HepG2 (cell line): Measurements from ENCODE around the gene TMEM253. TPM values are rescaled to one million over a fixed set of nuclear protein-coding genes. Genes with fewer than 3 reads are reported as not detected.
A peak's percentile ranks its signal among the peaks of the same experiment; 100 is the strongest.

Source experiments
- ADNP ChIP-seq: sonication (generic); formaldehyde crosslinking; IDR thresholded peaks from 2 replicates; pipeline ENCODE4 v1.4.0; 2020; ENCODE audit warnings: missing genetic modification reagents
- ATAD3A ChIP-seq: sonication (generic); formaldehyde crosslinking; IDR thresholded peaks from 2 replicates; pipeline ENCODE4 v1.4.0; 2020; ENCODE audit warnings: missing genetic modification reagents
- CENPX ChIP-seq: sonication (generic); formaldehyde crosslinking; IDR thresholded peaks from 2 replicates; pipeline ENCODE4 v1.9.0; 2021; ENCODE audit warnings: mild to moderate bottlenecking, missing genetic modification reagents, moderate library complexity
- DBP ChIP-seq: sonication (generic); formaldehyde crosslinking; IDR thresholded peaks from 2 replicates; pipeline ENCODE4 v1.4.0; 2020; ENCODE audit warnings: missing genetic modification reagents; ENCODE audit errors: not compliant biosample characterization
- E2F1 ChIP-seq: sonication (generic); formaldehyde crosslinking; IDR thresholded peaks from 2 replicates; pipeline ENCODE4 v1.5.0; 2020; ENCODE audit warnings: missing genetic modification reagents
- HOXA5 ChIP-seq: sonication (generic); formaldehyde crosslinking; IDR thresholded peaks from 2 replicates; pipeline ENCODE4 v1.4.0; 2020; ENCODE audit warnings: missing genetic modification reagents
- HOXD1 ChIP-seq: sonication (generic); formaldehyde crosslinking; IDR thresholded peaks from 2 replicates; pipeline ENCODE4 v1.5.0; 2020; ENCODE audit warnings: missing genetic modification reagents
- MAF1 ChIP-seq: sonication (generic); formaldehyde crosslinking; IDR thresholded peaks from 2 replicates; pipeline ENCODE4 v1.5.0; 2020; ENCODE audit warnings: missing genetic modification reagents, borderline replicate concordance
- RARG ChIP-seq: sonication (generic); formaldehyde crosslinking; IDR thresholded peaks from 2 replicates; pipeline ENCODE4 v1.4.0; 2020; ENCODE audit warnings: low read depth, mild to moderate bottlenecking, missing genetic modification reagents
- RCOR2 ChIP-seq: IDR thresholded peaks from 2 replicates; pipeline ENCODE4 v1.6.1; 2016; ENCODE audit warnings: missing biosample characterization, missing genetic modification reagents
- RFX5 ChIP-seq: IDR thresholded peaks from 2 replicates; pipeline ENCODE4 v1.6.1; 2011; ENCODE audit warnings: low read depth, low read length, improper control_type of control experiment
- TBL1XR1 ChIP-seq: fragments of 150-350 bp; IDR thresholded peaks from 2 replicates; pipeline ENCODE4 v1.6.1; 2014; ENCODE audit warnings: borderline replicate concordance, low read length; ENCODE audit not compliant: partially characterized antibody
- TCF7L2 ChIP-seq: IDR thresholded peaks from 2 replicates; pipeline ENCODE4 v1.6.1; 2011; ENCODE audit warnings: mild to moderate bottlenecking, low read depth, low read length, moderate library complexity
- ZFAT ChIP-seq: sonication (generic); formaldehyde crosslinking; conservative IDR thresholded peaks from 2 replicates; pipeline ENCODE4 v1.8.1; 2023; ENCODE audit warnings: missing genetic modification reagents, inconsistent platforms
- ZNF251 ChIP-seq: sonication (generic); formaldehyde crosslinking; IDR thresholded peaks from 2 replicates; pipeline ENCODE4 v1.9.0; 2021; ENCODE audit warnings: mild to moderate bottlenecking, missing genetic modification reagents
- ZNF281 ChIP-seq: sonication (generic); formaldehyde crosslinking; IDR thresholded peaks from 2 replicates; pipeline ENCODE4 v1.4.0; 2020; ENCODE audit warnings: missing genetic modification reagents, borderline replicate concordance
- ZNF335 ChIP-seq: sonication (generic); formaldehyde crosslinking; IDR thresholded peaks from 2 replicates; pipeline ENCODE4 v1.4.0; 2020; ENCODE audit warnings: missing genetic modification reagents
- ZNF44 ChIP-seq: sonication (generic); formaldehyde crosslinking; IDR thresholded peaks from 2 replicates; pipeline ENCODE4 v1.5.1; 2020; ENCODE audit warnings: mild to moderate bottlenecking, missing genetic modification reagents
- ZNF543 ChIP-seq: sonication (generic); formaldehyde crosslinking; IDR thresholded peaks from 2 replicates; pipeline ENCODE4 v1.4.0; 2020; ENCODE audit warnings: mild to moderate bottlenecking, missing genetic modification reagents
- ZNF567 ChIP-seq: sonication (generic); formaldehyde crosslinking; IDR thresholded peaks from 2 replicates; pipeline ENCODE4 v1.8.1; 2023; ENCODE audit warnings: mild to moderate bottlenecking, missing genetic modification reagents, borderline replicate concordance
- ZNF766 ChIP-seq: sonication (generic); formaldehyde crosslinking; IDR thresholded peaks from 2 replicates; pipeline ENCODE4 v1.5.0; 2020; ENCODE audit warnings: missing genetic modification reagents, borderline replicate concordance
- ZNF878 ChIP-seq: sonication (generic); formaldehyde crosslinking; IDR thresholded peaks from 2 replicates; pipeline ENCODE4 v1.8.1; 2023; ENCODE audit warnings: mild to moderate bottlenecking, missing genetic modification reagents, moderate library complexity
- polyA plus RNA-seq, 8 experiments: library from polyadenylated mRNA; depleted of rRNA in 3 of 8; stranded (reverse) in 7 of 8; unstranded in 1 of 8; fragments of >200 nt; fragmentation: Illumina TruSeq in 4 of 8; extraction: Trizol in 4 of 8; gene quantifications; 2 replicates each; pipeline versions ENCODE4 v1.2.1 to v1.2.3, GENCODE V29; 2011 to 2016; ENCODE audit warnings: low read depth in 4 of 8, missing spikeins in 1 of 8, mixed read lengths in 1 of 8; ENCODE audit not compliant: insufficient read depth in 1 of 8
- total RNA-seq, 5 experiments: library from RNA; depleted of rRNA; stranded (reverse); fragments of >200 nt; fragmentation: Illumina TruSeq; extraction: Trizol; gene quantifications; 2 replicates each; pipeline ENCODE4 v1.2.3, GENCODE V29; 2016; ENCODE audit warnings: low read depth in 1 of 5
- TF ChIP-seq, protein P1 (sequence below): sonication (generic); formaldehyde crosslinking; IDR thresholded peaks from 2 replicates; pipeline ENCODE4 v1.5.1; 2020; ENCODE audit warnings: missing genetic modification reagents, mild to moderate bottlenecking, borderline replicate concordance
- TF ChIP-seq, protein P2 (sequence below): sonication (generic); formaldehyde crosslinking; IDR thresholded peaks from 2 replicates; pipeline ENCODE4 v1.8.0; 2022; ENCODE audit warnings: missing genetic modification reagents, mild to moderate bottlenecking, inconsistent platforms, borderline replicate concordance

TMEM253 gene
- total and polyA plus RNA-seq, 2 of the 13 experiments (the other 11 are each of a cell fraction or from before 2014, with no cell fraction given) = 0.29 to 0.45 TPM

- TF ChIP-seq RCOR2 (CRISPR knock-in tag) = 0 out of 2 replicates have a peak, but pooled peaks have one; percentile 13
- no peak for TF ChIP-seq ZNF878 (CRISPR knock-in tag)
- TF ChIP-seq, protein P1, sequence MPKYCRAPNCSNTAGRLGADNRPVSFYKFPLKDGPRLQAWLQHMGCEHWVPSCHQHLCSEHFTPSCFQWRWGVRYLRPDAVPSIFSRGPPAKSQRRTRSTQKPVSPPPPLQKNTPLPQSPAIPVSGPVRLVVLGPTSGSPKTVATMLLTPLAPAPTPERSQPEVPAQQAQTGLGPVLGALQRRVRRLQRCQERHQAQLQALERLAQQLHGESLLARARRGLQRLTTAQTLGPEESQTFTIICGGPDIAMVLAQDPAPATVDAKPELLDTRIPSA = no peak
- TF ChIP-seq ZNF335 (CRISPR knock-in tag) = no peak
- no peak for TF ChIP-seq RFX5
- no peak; the same call in 1 of the 2 replicates for TF ChIP-seq ZNF251 (CRISPR knock-in tag)
- TF ChIP-seq ATAD3A = no peak
- 0 out of 2 replicates have a peak, but pooled peaks have one; percentile 41 for TF ChIP-seq MAF1
- TF ChIP-seq ZFAT (CRISPR knock-in tag) = no peak
- no peak for TF ChIP-seq ADNP (CRISPR knock-in tag)
- TF ChIP-seq TBL1XR1 = no peak
- TF ChIP-seq CENPX (CRISPR knock-in tag) = no peak
- TF ChIP-seq DBP = no peak
- no peak for TF ChIP-seq HOXA5 (CRISPR knock-in tag)
- no peak for TF ChIP-seq ZNF567 (CRISPR knock-in tag)
- TF ChIP-seq ZNF543 (CRISPR knock-in tag) = no peak
- TF ChIP-seq, protein P2, sequence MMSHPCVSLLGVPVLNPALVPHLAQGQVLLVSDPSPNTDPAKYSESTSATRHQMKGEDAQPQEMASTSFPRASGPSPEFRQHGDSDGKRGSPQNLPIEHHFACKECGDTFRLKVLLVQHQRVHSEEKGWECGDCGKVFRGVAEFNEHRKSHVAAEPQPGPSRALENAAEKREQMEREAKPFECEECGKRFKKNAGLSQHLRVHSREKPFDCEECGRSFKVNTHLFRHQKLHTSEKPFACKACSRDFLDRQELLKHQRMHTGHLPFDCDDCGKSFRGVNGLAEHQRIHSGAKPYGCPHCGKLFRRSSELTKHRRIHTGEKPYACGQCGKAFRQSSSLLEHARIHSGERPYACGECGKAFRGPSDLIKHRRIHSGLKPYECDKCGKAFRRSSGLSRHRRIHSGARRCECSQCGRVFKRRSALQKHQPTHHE = no peak
- TF ChIP-seq HOXD1 = no peak
- peak; percentile 91 for TF ChIP-seq ZNF281 (CRISPR knock-in tag)
- TF ChIP-seq RARG (CRISPR knock-in tag) = no peak
- no peak for TF ChIP-seq E2F1 (CRISPR knock-in tag)
- TF ChIP-seq ZNF44 = no peak
- TF ChIP-seq ZNF766 (CRISPR knock-in tag) = no peak
- TF ChIP-seq TCF7L2 = no peak
These were observed 29.4 kb upstream of the TMEM253 start (continued) for GRCh38 chr14:21071225-21072030.
